CD4-positive, alpha-beta T cell (primary cell): ENCODE results near the gene POLR2C. TPM values are rescaled to one million over a fixed set of nuclear protein-coding genes. Genes with fewer than 3 reads are reported as not detected.
A peak's percentile ranks its signal among the peaks of the same experiment; 100 is the strongest.
"Not testable (repeated sequence)": the region's sequence is repeated elsewhere in the genome, so short reads cannot be mapped to it uniquely, and the experiment has no call there.

Experiments
- ATAC-seq: fragments of 200-7000 bp; cut with Tn5 transposase; one replicate; pipeline ENCODE4 v1.10.0; 2022; ENCODE audit warnings: mild to moderate bottlenecking; ENCODE audit not compliant: poor library complexity
- CTCF ChIA-PET: fragments of 350-600 bp; sonication (Branson Sonifier 250); formaldehyde crosslinking; loops from one replicate; lab custom pipeline; 2021; ENCODE audit warnings: antibody characterized with exemption, inconsistent platforms; lab: Charles Lee
- POLR2A ChIA-PET: fragments of 350-600 bp; sonication (Branson Sonifier 250); formaldehyde crosslinking; loops from one replicate; lab custom pipeline; 2021; ENCODE audit warnings: antibody characterized with exemption, inconsistent platforms; lab: Charles Lee
- DNase-seq, 14 experiments: peaks; one replicate each; pipeline ENCODE4 v3.0.0-alpha.2; 2013 to 2020; ENCODE audit warnings: mixed read lengths in 2 of 14
- H3K27ac ChIP-seq, 2 donors: one replicate each; pipeline versions ENCODE4 v1.5.1 to v1.7.0; 2013; ENCODE audit warnings: low read length in 2 of 2, low read depth in 1 of 2, mild to moderate bottlenecking in 1 of 2
- H3K27me3 ChIP-seq, 2 experiments: 1 replicate in 1 of 2; 2 replicates in 1 of 2; pipeline versions ENCODE4 v1.6.1 to v1.7.0; 2013; ENCODE audit warnings: low read length in 2 of 2, control low read depth in 1 of 2, mild to moderate bottlenecking in 1 of 2, moderate library complexity in 1 of 2; ENCODE audit not compliant: insufficient read depth in 2 of 2, control insufficient read depth in 1 of 2
- H3K36me3 ChIP-seq: one replicate; pipeline ENCODE4 v1.6.1; 2013; ENCODE audit warnings: low read length, control low read depth; ENCODE audit not compliant: insufficient read depth
- H3K4me1 ChIP-seq: one replicate; pipeline ENCODE4 v1.6.1; 2013; ENCODE audit warnings: low read length, control low read depth; ENCODE audit not compliant: insufficient read depth
- H3K4me3 ChIP-seq: one replicate; pipeline ENCODE4 v1.5.1; 2013; ENCODE audit warnings: mild to moderate bottlenecking, low read length, moderate library complexity
- H3K9me3 ChIP-seq, 2 experiments: 1 replicate in 1 of 2; 2 replicates in 1 of 2; pipeline versions ENCODE4 v1.6.1 to v1.7.0; 2013; ENCODE audit warnings: low read length in 2 of 2, mild to moderate bottlenecking in 2 of 2, control low read depth in 1 of 2, moderate library complexity in 1 of 2; ENCODE audit not compliant: control insufficient read depth in 1 of 2, insufficient read depth in 1 of 2
- H3K27ac Mint-ChIP-seq: one replicate; pipeline ENCODE4 v1.8.0; 2020; ENCODE audit warnings: mixed read lengths
- H3K27me3 Mint-ChIP-seq: one replicate; pipeline ENCODE4 v1.8.0; 2021; ENCODE audit warnings: mixed read lengths
- H3K36me3 Mint-ChIP-seq: one replicate; pipeline ENCODE4 v1.8.0; 2021; ENCODE audit warnings: low read depth, mixed read lengths
- H3K4me1 Mint-ChIP-seq: one replicate; pipeline ENCODE4 v1.8.0; 2021; ENCODE audit warnings: low read depth, mixed read lengths
- H3K4me3 Mint-ChIP-seq: one replicate; pipeline ENCODE4 v1.8.0; 2020; ENCODE audit warnings: mild to moderate bottlenecking, mixed read lengths
- H3K9me3 Mint-ChIP-seq: one replicate; pipeline ENCODE4 v1.8.0; 2020; ENCODE audit warnings: mixed read lengths
- intact Hi-C, 2 experiments: fragments of 100-400 bp; cut with DNase I in 1 of 2; cut with micrococcal nuclease in 1 of 2; formaldehyde crosslinking; loops; one replicate each; pipeline versions ENCODE4 v1.15.1 to v1.9.0; 2023 to 2025; cut with DNase I, micrococcal nuclease
- total RNA-seq, 174 experiments: library from RNA in 2 of 174; stranded (reverse) in 2 of 174; gene quantifications; one replicate each; pipeline ENCODE4 v1.2.3 and lab custom pipeline; 2021 to 2026
- TF ChIP-seq, protein P1 (sequence below): fragments of 200-600 bp; IDR thresholded peaks from one replicate; pipeline ENCODE4 v1.8.0; 2022; ENCODE audit warnings: antibody characterized with exemption, mild to moderate bottlenecking

The POLR2C gene
- total RNA-seq, 2 experiments from 2014 or later, result 124 to 125 TPM

DNA sequence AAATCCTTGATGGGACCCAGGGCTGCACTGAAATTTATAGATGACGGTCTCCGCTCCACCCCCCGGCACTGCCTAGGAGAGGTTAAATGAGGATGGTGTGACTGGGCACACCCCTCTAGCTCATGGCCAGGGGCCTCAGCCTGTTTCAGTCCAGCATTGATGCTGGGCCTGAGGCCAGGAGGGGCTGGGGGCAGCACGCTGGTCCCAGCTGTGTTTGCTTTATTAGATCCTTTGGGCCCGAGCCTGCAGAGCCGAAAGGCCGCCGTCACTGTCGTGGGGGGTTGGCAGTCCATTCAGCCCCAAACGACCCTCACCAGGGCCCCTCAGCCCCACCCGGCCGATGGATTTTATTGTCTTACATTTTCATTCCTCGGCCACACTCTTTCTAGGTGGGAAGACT is 34.6 kb downstream of the POLR2C start:
- Mint-ChIP-seq H3K9me3 (no peaks in the 10 kb centered on the region), H3K4me3 (no peak overlapping the region), H3K36me3 (no peaks in the 10 kb centered on the region), H3K27me3 (no peaks in the 10 kb centered on the region), H3K4me1 (peaks cover 10% of the 10 kb centered on the region), H3K27ac (no peak overlapping the region)
- TF ChIP-seq, protein P1, sequence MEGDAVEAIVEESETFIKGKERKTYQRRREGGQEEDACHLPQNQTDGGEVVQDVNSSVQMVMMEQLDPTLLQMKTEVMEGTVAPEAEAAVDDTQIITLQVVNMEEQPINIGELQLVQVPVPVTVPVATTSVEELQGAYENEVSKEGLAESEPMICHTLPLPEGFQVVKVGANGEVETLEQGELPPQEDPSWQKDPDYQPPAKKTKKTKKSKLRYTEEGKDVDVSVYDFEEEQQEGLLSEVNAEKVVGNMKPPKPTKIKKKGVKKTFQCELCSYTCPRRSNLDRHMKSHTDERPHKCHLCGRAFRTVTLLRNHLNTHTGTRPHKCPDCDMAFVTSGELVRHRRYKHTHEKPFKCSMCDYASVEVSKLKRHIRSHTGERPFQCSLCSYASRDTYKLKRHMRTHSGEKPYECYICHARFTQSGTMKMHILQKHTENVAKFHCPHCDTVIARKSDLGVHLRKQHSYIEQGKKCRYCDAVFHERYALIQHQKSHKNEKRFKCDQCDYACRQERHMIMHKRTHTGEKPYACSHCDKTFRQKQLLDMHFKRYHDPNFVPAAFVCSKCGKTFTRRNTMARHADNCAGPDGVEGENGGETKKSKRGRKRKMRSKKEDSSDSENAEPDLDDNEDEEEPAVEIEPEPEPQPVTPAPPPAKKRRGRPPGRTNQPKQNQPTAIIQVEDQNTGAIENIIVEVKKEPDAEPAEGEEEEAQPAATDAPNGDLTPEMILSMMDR, result no peak
- Histone ChIP-seq H3K27me3 (no peaks in the 10 kb centered on the region), H3K9me3 (no peaks in the 10 kb centered on the region), H3K36me3 (no peaks in the 10 kb centered on the region), H3K4me3 (no peak overlapping the region), H3K4me1 (peaks cover 21% of the 10 kb centered on the region), H3K27ac (no peak overlapping the region)
- intact Hi-C loops, result no loop called here
- ChIA-PET POLR2A (no interaction called here), CTCF (no interaction called here)
- DNase-seq, result no peak
- no peak for ATAC-seq

DNA sequence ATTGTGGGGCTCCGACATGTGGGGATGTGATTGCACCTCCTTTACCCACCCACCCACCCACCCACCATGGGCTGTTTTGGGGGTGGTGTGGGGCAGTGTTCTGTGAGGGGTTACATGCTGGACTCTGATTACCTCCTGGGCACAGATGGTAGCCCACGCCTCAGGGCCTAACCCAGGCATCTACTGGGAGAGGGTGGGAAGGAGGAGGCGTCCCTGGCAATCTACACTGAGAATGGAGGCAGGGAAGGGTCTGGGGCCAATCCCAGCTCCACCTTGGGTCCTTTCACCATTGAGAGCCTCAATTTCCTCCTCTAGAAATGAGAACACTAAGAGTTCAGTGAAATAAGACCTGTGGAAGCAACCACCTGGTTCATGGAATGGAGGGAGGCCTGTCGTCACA is 35.6 kb downstream of the POLR2C start:
- no peaks in the 10 kb centered on the region for H3K9me3 Mint-ChIP-seq
- ATAC-seq (no peak), DNase-seq (no peak)
- Histone ChIP-seq H3K36me3 (no peaks in the 10 kb centered on the region), H3K27me3 (no peaks in the 10 kb centered on the region), H3K9me3 (no peaks in the 10 kb centered on the region), H3K27ac (no peak overlapping the region), H3K4me3 (no peak overlapping the region), H3K4me1 (peaks cover 21% of the 10 kb centered on the region)
- CTCF ChIA-PET, result no interaction called here
- H3K4me3 Mint-ChIP-seq, result no peak overlapping the region
- POLR2A ChIA-PET, result no interaction called here
- TF ChIP-seq, protein P1, result no peak
- no peaks in the 10 kb centered on the region for H3K27me3 Mint-ChIP-seq
- peaks cover 10% of the 10 kb centered on the region for H3K4me1 Mint-ChIP-seq
- H3K36me3 Mint-ChIP-seq, result no peaks in the 10 kb centered on the region
- intact Hi-C loops, result no loop called here
- no peak overlapping the region for H3K27ac Mint-ChIP-seq

DNA sequence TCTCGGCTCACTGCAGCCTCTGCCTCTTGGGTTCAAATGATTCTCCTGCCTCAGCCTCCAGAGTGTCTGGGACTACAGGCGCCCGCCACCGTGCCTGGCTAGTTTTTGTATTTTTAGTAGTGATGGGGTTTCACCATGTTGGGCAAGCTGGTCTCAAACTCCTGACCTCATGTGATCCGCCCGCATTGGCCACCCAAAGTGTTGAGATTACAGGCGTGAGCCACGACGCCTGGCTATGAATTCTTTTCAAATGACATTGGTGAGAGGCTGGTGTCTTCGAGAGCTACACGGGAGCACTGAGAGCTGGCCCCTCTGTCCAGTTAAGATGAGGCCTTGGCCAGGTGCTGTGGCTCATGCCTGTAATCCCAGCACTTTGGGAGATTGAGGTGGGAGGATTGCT is 37.5 kb downstream of the POLR2C start:
- H3K9me3 Mint-ChIP-seq, ATAC-seq: not testable (repeated sequence)

DNA sequence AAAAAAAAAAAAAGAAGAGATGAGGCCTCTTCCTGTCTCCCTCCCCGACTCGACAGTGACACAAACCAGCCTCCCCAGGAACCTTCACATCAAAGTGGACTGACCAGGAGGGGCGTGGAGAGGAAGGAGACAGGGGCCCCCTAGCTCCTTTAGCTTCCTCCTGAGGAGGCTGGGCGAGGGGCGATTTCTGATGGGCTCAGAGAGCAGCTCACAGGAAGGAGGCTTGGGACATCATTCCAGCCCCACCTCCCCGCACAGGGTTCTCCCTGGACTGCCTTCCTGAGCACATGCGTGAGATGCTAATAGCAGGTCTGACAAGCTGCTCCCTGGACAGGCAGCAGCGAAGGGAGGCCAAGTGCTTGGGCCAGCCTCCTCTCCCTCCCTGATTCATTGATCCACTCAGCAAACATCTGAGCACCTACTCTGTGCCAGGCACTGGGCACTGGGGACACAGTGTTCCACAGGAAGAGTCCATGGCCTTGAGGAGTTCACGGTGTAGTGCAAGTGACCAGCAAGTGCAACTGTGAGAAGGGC is 38.2 kb downstream of the POLR2C start:
- no peaks in the 10 kb centered on the region for H3K27me3 Mint-ChIP-seq
- H3K27ac Mint-ChIP-seq, result no peak overlapping the region
- H3K9me3 Mint-ChIP-seq, result no peaks in the 10 kb centered on the region
- ChIA-PET CTCF (interaction anchor here (0.7 to 1.5 kb wide), 2 partner anchors 19 to 203 kb away, joined by 5 read pairs; no protein-coding TSS in a partner anchor), POLR2A (interaction anchor here (0.8 to 1.2 kb wide), 2 partner anchors 13 to 15 kb away, joined by 3 read pairs; no protein-coding TSS in a partner anchor)
- H3K36me3 Mint-ChIP-seq, result no peaks in the 10 kb centered on the region
- no peak overlapping the region for H3K27ac ChIP-seq
- H3K4me3 ChIP-seq, result no peak overlapping the region
- TF ChIP-seq, protein P1, result no peak
- peaks cover 10% of the 10 kb centered on the region for H3K4me1 Mint-ChIP-seq
- intact Hi-C loops, result no loop called here
- no peaks in the 10 kb centered on the region for H3K9me3 ChIP-seq
- ATAC-seq (peak; percentile 14), DNase-seq (peak in 3 of 14 experiments; percentile 14 to 19 (median 18))
- H3K4me1 ChIP-seq, result peaks cover 21% of the 10 kb centered on the region
- no peaks in the 10 kb centered on the region for H3K36me3 ChIP-seq
- H3K4me3 Mint-ChIP-seq, result no peak overlapping the region
- no peaks in the 10 kb centered on the region for H3K27me3 ChIP-seq

More for the DNA sequence above, 37.5 kb downstream of the POLR2C start:
- POLR2A ChIA-PET, intact Hi-C loops, H3K27me3 Mint-ChIP-seq, H3K36me3 ChIP-seq, DNase-seq, H3K27ac Mint-ChIP-seq, H3K27me3 ChIP-seq, H3K27ac ChIP-seq, H3K4me3 ChIP-seq, H3K36me3 Mint-ChIP-seq, H3K4me3 Mint-ChIP-seq, H3K9me3 ChIP-seq: not testable (repeated sequence)
- CTCF ChIA-PET, result interaction anchor here (1.5 kb wide), 1 partner anchor 20 kb away, joined by 5 read pairs; no protein-coding TSS in a partner anchor
- peaks cover 21% of the 10 kb centered on the region for H3K4me1 ChIP-seq
- H3K4me1 Mint-ChIP-seq, result peaks cover 10% of the 10 kb centered on the region
